ENCODE results near the gene SNAP91.

- TF ChIP-seq CTCF (IDR thresholded peaks at IDR 0.05 in 8 of 11, conservative IDR thresholded peaks at IDR 0.05 in 3 of 11) (no peak), POLR2A (IDR thresholded peaks at IDR 0.05) (no peak)
Measured at GRCh38 chr6:83636800-83637199, 72.1 kb downstream of the SNAP91 start.

All from spleen (tissue), 7 donors.